ENCODE data around the gene ATG4B.
A peak's percentile ranks its signal among the peaks of the same experiment; 100 is the strongest.

The ATG4B gene

DNA sequence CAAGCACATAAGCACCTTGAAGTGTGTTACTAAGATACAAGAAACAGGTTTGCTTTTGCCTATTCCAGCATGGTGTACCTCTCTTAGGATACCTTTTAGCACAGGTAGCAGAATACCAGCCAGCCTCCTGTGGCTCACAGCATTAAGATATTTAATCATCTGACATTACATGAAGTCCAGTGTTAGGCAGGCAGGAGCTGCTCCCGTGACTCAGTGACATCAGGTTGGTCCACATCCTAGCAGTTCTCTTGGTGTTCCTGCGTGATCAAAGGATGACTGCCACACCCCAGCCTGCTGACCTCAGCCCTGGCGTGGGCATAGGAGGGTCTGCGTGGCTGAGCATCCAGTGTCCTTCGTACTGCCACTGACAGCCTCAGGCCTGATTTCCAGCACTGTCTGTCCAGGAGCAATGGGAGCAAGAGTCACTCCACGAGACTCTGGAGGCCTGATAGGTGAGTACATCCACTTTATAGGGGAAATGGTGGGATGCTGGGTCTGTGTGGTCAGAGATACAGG lies 52.8 kb downstream of the ATG4B start:
- DNase-seq (ENCODE audit: low read depth), result no peak

DNA sequence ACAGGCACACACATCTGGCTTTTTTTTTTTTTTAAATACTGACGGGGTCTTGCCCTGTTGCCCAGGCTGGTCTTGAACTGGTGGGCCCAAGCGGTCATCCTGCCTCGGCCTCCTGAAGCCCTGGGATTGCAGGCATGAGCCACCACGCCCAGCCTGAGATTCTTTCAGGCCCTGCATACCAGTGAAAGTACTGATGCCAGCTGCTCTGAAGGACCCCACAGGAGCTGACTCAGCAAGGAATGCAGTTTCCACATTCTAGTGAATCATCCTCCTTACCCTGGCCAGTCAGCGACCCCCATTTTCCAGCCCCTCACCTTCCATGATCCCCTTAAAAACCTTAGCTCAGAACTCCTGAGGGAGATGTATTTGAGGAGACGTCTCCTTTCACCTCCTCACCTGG lies 55.0 kb downstream of the ATG4B start:
- no peak for DNase-seq (ENCODE audit: low read depth)

DNA sequence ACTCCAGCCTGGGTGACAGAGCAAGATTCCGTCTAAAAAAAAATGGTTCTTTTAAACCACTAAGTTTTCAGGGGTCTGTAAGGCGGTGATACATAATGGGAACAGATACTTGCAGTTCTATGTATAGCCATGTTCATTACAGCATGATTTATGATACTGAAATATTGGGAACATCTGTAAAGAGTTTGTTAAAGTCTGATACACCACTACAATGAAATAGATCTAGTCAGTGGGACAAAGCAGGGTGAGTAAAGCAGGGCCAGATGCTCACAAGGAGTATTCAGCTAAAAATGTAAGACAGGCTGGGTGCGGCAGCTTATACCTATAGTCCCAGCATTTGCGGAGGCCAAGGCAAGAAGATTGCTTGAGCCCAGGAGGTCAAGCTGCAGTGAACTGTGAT lies 58.2 kb downstream of the ATG4B start:
- DNase-seq (ENCODE audit: low read depth), result no peak

DNA sequence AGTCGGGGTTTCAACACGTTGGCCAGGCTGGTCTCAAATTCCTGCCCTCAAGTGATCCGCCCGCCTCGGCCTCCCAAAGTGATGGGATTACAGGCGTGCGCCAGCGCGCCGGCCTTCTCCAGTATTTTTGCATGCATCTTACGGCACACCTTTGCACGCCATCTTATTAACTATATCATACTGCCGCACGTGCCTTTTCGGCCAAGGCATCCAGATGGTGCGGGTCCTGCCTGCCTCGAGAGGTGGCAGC lies 63.6 kb downstream of the ATG4B start:
- no peak for DNase-seq (ENCODE audit: low read depth)

DNA sequence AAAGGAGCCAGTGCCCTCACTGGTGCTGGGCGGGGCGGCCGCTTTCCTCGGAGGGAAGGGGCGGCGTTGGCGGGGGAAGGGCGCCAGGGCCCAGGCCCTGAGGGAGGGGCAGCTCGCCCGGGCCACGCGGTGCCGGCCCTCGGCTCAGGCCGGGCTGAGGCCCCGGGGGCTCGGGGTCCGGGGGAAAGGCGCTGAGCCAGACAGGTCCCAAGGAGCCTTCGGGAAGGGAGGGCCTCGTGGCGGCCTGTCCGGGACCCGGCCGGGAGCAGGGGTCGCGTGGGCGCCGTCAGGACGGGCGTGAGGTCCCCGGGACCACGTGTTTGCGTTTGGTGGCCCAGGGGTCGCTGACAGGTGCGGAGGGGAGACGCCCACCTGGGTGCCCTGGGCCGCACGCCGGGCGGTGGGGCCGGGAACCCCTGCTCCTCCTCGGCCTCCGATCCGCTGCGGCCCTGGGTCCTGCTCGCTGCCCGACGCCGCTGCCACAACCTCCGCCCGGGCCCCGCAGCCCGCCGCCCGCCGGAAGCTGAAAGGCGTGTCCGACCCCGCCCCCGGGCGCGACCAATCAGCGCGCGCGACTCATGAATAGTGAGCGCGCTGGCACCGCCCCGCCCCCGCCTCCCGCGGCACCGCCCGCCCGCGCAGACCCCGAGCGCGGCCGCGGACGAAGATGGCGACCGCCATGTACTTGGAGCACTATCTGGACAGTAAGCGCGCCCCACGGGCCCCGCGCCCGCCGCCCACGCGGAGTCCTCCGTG lies 64.1 kb downstream of the ATG4B start, which contains the start of gene ING5:
TSS of gene ING5 (plus strand) at position 641 of the 756 bp plus-strand sequence. CDS start at position 668, 27 bp downstream.
- DNase-seq (ENCODE audit: low read depth), result peak; percentile 95

DNA sequence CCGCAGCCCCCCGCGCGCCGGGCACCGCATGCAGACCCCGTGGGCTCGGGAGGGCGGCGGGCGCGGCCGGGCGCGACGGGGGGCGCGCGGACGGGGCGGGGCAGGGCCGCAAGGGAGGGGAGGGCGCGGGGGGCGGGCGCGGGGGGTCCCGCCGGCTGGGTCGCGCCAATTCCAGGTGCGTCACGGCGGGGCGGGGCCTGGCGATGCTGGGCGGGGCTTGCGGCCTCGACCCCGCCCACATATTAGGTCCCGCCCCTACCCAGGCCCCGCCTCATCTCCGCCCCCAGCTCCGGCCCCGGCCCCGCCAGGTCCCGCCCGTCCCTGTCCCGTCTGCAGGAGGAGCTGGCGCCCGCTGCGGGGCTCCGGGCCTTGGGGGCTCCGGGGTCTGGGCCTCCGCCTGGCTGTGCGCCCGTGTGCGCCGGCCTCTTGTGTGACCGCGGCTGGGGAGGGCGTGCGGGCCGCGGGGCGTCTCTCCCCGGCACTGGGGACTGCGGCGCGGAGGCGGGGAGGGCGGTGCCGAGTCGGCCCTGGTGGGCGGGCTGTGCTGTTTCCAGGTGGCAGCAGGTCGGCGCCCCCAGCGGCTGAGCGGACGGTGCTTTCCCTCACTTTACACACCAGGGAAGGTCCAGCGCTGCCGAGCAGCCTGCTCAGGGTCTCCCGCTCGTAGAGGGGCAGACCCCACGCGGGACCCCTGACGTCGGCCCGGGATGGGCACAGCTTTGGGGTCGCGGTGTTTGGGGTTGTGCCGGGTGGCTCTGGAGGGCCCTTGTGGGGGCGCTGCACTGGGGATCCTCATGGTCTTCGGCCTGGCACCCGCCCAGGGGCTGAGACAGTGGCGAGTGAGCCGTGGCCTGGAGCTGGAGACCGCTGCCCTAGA lies 64.9 kb downstream of the ATG4B start:
- DNase-seq (ENCODE audit: low read depth), result peak; percentile 82

DNA sequence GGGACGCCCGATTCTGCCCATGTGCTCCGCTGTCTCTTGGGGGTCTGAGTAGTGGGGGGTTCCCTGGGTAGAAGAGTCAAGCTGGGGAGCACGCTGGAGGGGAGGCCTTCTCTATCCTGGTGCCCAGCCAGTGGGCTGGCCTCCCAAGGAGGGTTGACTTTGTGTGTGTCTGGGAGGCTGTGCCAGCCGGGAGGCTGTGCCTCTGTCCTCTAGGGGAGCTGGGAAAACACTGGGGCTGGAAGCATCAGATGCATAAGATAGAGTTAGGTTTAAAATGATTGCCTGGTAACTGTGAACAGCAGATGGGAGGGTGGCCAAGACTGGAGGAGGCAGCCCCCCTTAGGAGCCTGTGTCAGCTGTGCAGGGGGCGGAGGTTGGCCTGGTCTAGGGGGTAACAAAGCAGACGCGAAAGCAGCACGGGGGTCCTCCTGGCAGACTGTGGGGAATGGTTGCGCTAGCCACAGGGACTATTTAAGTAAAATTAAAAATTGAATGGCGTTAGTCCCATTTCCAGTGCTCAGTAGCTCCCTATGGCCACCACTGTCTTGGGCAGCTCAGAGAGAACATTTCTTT lies 65.6 kb downstream of the ATG4B start:
- DNase-seq (ENCODE audit: low read depth), result no peak

DNA sequence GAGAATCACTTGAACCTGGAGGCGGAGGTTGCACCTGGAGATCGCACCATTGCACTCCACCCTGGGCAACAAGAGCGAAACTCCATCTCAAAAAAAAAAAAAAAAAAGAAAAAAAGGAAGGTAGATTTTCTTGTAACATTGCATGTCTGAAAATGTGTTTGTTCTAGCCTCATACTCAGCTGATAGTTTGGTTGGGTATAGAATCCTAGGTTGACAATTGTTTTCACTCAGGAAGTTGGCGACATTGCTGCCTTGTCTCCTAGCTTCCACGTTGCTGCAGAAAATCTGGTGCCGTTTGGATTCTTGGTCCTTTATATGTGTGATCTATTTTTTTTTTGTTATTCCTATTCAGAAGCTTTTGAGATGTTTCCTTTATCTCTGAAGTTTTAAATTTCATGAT lies 69.0 kb downstream of the ATG4B start:
- no peak for DNase-seq (ENCODE audit: low read depth)

DNA sequence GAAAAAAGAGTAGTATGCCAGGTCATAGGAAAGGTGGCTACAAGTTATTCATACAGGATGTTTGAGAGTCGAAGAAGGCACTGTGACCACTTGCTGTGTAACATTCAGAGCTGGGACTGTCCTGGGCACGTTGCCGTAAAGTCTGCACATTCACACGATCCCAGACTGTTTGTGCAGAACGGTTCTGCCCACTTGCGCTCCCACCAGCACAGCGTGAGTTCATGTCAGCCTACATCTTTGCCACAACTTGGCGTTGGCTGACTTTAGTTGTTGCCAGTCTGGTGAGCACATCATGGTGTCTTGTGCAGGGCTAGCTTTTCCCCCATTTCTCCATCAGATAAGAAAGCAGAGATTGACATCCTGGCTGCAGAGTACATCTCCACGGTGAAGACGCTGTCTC lies 71.4 kb downstream of the ATG4B start:
- no peak for DNase-seq (ENCODE audit: low read depth)

DNA sequence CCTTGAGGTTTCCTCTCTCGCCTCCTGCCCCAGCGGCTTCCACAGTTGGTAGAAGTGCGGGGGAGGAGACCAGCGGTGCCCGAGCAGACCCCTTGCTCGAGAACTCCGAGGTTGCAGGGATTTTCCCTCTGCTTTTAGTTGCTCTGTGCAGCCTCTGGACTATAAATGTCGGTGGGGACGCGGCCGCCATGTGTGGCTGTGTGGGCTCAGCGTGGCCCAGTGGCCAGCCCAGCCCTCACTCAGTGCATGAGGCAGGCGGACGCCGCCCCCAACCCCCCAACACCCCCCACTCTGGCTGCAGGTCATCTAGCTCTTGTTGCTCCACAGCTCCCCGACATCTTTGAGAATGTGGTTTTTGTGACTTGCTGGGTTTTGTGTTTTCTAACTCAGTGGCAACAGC lies 81.6 kb downstream of the ATG4B start:
- no peak for DNase-seq (ENCODE audit: low read depth)

DNA sequence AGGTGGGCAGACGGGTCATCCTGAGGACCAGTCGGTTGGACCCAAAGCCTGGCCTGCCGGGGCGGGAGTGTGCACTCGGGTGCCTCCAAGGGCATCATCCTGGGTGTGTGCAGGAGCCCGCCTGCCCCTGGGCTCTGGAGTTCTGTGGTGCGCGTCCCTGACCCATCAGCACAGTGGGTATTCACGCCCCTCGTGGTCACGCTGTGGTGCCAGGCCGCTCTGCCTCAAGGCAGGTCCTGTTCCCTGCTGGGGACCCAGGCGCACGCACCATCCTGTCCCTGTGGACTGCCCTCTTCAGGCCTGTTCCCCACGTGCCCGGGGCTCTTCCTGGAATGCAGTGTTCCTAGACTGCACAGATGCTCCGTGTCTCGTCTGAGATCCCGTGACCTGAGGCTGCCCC lies 82.6 kb downstream of the ATG4B start:
- DNase-seq (ENCODE audit: low read depth), result no peak

DNA sequence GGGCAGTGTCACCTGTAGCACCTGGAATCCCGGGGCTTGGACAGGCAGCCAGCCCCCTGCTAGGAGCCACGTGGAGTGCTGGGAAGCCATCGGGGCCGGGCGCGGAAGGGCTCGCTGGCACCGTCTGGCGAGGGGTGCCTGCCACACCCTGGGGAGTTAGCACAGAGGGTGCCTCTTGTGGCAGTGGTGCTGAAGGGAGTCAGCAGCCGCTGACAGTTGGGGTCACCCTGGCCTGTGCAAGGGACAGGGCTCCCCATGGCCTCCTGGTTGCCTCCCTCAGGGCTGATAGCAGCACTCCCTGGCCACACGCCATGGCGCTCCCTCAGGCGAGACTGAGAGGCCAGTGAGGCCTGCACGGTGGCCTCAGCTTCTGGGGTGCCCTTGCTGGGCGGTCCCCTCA lies 83.1 kb downstream of the ATG4B start:
- no peak for DNase-seq (ENCODE audit: low read depth)

DNA sequence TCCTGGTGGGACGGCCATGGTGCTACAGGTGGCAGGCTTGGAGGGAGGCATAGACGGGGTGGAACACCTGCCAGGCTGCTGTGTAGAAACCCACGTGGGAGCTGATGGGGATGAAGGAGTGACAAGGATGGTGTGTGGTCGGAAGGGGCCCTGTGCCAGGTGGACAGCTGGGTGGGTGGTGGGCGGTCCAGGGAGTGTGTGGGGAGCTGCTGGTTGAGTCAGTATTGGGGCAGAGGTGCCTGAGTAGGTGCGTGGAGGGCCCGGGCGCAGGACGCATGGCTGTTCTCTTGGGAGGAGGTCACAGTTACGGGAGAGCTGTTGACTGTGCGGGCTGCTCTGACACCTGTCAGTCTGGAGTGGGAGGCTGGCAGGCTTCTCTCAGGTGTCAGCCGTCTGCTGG lies 84.4 kb downstream of the ATG4B start:
- DNase-seq (ENCODE audit: low read depth), result no peak

DNA sequence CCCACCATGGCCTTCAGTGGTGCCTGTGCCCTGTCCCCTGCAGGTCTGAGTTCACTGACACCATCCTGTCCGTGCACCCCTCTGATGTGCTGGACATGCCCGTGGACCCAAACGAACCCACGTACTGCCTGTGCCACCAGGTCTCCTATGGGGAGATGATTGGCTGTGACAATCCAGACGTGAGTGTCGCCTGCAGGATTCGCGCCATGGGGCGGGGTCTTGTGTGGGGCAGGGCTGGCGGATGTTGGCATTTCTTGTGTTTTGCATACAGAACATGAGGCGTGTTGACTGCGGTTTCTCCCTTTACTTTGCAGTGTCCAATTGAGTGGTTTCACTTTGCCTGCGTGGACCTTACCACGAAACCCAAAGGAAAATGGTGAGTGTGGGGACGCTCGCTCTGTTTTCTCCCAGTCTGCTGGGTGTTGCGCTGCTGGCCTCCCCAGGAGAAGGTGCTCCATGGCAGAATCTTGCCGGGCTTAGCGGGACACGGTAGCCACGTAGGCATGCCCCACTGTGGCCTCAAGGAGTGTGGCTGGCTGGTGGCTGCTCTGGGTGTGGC lies 85.5 kb downstream of the ATG4B start:
- DNase-seq (ENCODE audit: low read depth), result no peak

Data from activated T-cell treated with anti-CD3 and anti-CD28 coated beads for 24 hours (primary cell).